NCI-H187 treated with DMSO at 0.1 percent for 48 hours (cell line): ENCODE results near the gene EXOC3L1.

Experiments
- DNase-seq: peaks from one replicate; lab custom pipeline; 2025; lab: John Stamatoyannopoulos, UW

EXOC3L1 gene

DNA sequence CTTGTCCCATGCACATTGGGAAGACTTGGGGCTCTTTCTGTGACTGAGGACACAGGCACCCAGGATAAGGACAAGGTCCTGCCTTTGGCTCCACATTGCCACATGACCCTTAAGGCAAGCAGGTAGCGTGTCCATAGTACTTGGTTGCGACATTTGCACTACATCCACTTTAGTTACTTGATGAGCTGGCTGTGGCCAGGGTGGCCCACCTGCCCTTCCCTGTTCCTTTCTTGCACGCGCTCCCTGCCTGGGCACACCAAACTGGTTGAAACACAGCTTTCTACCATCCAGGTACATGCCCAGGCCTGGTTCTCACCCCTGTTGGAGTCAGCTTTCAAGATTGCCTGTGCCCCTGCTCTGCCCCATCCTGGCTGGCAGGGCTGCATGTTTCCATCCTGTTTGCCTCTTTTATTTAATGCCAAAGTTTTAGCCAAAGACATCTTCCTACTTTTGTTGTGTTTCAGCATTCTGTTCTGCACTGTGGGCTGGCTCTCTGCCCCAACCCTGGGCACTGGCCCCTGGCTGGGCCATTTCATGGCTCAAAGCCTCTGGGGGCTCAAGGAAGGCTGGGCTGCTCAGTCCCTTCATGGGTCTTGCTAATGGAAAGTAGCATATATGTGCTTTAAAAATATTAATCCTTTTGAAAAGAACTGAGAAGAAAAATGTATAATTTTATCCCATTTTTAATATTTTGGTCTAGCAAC is 42.3 kb downstream of the EXOC3L1 start:
- DNase-seq = no peak

DNA sequence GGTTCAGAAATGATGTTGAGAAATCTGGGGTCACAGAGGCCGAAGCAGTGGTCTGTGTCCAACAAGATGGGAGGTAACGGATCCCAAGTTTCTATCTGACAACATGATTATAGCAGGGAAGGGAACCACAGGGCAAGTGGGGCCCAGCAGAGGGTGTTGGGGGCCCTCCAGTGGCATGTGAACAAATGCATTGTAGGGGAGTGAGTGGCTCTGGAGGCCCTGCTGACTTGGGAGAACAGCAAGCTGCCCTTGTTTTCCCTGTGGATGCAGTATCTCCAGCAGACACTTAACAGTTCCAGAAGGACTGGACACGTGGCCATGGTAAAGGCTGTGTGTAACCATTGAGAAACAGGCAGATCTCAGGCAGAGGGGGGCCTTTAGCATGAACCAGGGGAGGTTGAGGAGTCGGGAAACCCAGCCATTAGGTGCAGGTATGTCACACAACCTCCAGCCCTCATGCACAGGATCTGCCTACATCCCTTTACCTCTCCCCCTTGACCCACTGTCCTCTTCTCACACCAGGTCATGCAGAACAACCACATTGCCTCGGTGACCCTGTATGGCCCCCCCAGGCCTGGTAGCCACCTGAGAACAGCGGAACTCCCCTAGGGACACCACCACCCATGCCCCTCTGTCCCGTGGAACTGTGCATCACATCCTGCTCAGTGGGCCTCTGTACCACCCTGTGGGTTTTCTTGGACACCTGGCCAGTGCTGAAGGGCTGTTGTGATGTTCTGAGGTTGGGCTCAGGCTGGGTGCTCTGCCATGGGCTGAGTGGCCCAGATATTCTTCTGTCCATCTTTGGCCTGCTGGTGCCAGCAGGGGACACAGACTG is 43.2 kb downstream of the EXOC3L1 start:
- no peak for DNase-seq

DNA sequence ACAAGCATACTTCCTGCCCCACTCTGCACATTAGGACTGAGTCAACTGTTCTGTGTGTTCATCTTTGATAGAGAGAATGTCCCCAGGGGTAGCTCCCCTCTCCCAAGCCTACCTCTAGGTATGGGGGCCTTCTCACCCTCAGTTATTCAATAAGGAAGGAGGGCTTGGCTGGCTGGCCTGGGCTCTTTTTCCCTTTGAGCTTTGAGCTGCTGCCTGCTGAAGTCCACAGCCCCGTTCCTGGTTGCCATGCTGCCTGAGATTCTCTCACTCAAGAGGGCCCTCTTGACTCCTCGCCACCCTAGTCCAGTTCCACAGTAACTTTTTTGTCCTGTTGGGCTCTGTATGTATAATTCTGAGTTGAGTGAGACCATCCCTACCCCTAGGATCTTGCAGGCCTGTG is 44.2 kb downstream of the EXOC3L1 start:
- no peak for DNase-seq

DNA sequence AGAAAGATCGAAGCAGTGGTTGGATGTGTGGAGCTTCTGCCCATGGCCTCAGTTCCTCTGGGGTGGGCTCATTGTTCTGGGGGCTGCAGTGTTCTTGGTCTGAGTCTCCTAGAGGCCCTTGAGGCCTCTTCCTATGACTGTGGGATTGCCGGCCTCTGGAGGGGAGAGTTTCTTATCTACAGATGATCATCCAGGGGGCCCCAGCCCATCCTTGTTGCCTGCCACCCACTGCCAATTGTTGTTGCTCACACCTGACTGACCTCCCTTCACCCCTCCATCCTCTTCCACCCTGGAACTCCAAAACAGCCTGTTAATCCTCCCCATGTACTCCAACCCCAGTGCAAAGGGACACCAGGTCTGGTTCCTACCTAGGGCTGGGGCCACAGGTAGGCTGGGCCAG is 45.0 kb downstream of the EXOC3L1 start:
- DNase-seq = no peak

DNA sequence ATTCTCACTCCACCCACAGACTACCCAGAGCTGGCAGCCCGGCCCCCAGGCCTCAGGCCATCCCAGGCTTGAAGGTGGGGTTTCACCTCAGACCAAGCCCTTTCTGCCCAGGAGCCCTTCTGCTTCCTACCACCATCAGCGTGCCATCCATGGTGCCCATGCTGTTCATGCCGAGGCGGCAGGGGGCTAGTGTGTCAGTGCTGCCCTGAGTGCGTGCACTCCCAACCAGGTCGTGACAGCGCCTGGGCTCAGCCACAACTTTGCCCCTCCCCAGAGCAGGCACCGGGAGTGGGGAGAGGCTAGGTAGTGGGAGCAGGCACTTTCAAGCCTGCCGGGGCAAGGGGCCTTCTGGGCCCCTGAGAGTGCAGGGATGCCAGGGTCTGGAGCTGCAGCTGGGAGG is 47.6 kb downstream of the EXOC3L1 start:
- no peak for DNase-seq

DNA sequence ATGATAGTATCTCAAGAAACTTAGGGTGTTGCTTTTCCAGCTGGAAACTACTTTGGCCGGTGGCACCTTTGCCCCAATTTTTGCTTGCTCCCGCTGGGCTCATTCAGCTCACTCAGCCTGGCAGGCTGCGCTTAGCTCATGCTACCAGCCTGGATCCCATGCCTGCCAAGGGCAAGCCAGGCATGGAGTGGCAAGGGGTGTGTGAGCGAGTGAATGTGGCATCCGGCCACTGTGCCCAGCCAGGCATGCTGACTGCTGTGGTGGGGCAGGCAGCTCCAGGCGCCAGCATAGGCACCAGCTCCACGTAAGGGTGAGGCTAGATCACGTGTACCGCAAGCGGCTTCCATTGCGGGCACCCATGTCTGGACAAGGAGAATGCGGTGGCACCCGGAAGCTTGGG is 48.5 kb downstream of the EXOC3L1 start:
- no peak for DNase-seq

DNA sequence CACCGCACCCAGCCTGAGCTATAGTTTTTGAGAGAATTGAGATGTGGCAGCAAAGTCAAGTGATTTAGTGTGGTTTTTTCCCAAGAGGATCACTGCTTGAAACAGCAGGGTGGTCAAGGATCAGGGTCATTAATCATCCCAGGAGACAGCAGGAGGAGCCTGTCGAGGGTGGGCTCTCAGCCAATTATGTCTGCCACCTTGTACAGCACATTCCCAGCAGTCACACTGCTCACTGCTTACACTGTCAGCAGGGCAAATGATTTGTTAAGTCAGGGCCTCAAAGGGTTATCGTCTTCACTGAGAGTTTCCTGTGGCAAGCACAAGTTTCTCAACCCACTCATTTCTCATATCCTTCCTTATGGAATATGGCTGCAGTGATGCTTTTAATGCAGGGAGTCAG is 52.3 kb downstream of the EXOC3L1 start:
- no peak for DNase-seq
